Stimulated activated CD4-positive, alpha-beta T cell treated with anti-CD3 and anti-CD28 coated beads, Interleukin-12 subunit alpha, Interleukin-12 subunit beta, amount 100 ng/mL, for 24 hours (primary cell): ENCODE measurements around the gene COPS4.
A peak's percentile ranks its signal among the peaks of the same experiment; 100 is the strongest.
"Not testable (repeated sequence)": the region's sequence is repeated elsewhere in the genome, so short reads cannot be mapped to it uniquely, and the experiment has no call there.

Experiments
- DNase-seq, 2 experiments: peaks; one replicate each; pipeline ENCODE4 v3.0.0-alpha.2; 2020; ENCODE audit warnings: low read depth in 2 of 2

Gene COPS4

GRCh38 chr4:83023599-83023998 lies 11.4 kb upstream of the COPS4 start:
- DNase-seq = not testable (repeated sequence)

- DNase-seq = no peak
These were observed 10.8 kb upstream of the COPS4 start for GRCh38 chr4:83024233-83024632.

GRCh38 chr4:83025563-83025962 lies 9.4 kb upstream of the COPS4 start:
- no peak for DNase-seq

- no peak for DNase-seq
These were observed 6.0 kb upstream of the COPS4 start for GRCh38 chr4:83028976-83029375.

GRCh38 chr4:83029688-83030087 lies 5.3 kb upstream of the COPS4 start:
- DNase-seq = no peak

GRCh38 chr4:83036991-83037665 lies 2.1 kb downstream of the COPS4 start:
- no peak for DNase-seq

- DNase-seq = no peak
These were observed 5.3 kb downstream of the COPS4 start for GRCh38 chr4:83040269-83040668.

GRCh38 chr4:83043157-83043556 lies 8.2 kb downstream of the COPS4 start:
- DNase-seq = not testable (repeated sequence)

GRCh38 chr4:83043801-83044407 lies 8.9 kb downstream of the COPS4 start:
- DNase-seq = no peak

GRCh38 chr4:83046693-83047473 lies 11.9 kb downstream of the COPS4 start:
- no peak for DNase-seq

- DNase-seq = not testable (repeated sequence)
These were observed 13.8 kb downstream of the COPS4 start for GRCh38 chr4:83048781-83049180.

GRCh38 chr4:83054928-83055327 lies 19.9 kb downstream of the COPS4 start:
- DNase-seq = no peak

GRCh38 chr4:83062739-83063138 lies 27.8 kb downstream of the COPS4 start:
- no peak for DNase-seq

GRCh38 chr4:83065266-83065665 lies 30.3 kb downstream of the COPS4 start:
- DNase-seq = no peak

- no peak for DNase-seq
These were observed 32.2 kb downstream of the COPS4 start for GRCh38 chr4:83067058-83067639.

GRCh38 chr4:83071116-83071515 lies 36.1 kb downstream of the COPS4 start:
- DNase-seq = no peak

GRCh38 chr4:83074086-83074704 lies 39.2 kb downstream of the COPS4 start:
- DNase-seq = peak in 1 of 2 experiments; percentile 20

- DNase-seq = not testable (repeated sequence)
These were observed 39.8 kb downstream of the COPS4 start for GRCh38 chr4:83074783-83075182.

- DNase-seq = no peak
These were observed 40.5 kb downstream of the COPS4 start for GRCh38 chr4:83075311-83076095.

- no peak for DNase-seq
These were observed 45.6 kb downstream of the COPS4 start for GRCh38 chr4:83080561-83080960.

GRCh38 chr4:83082777-83083176 lies 47.8 kb downstream of the COPS4 start:
- DNase-seq = no peak
